HepG2 (cell line): Measurements from ENCODE around the gene RSPRY1. TPM values are rescaled to one million over a fixed set of nuclear protein-coding genes. Genes with fewer than 3 reads are reported as not detected.

Experiments used
- ATM ChIP-seq: fragments of 450-650 bp; IDR thresholded peaks from 2 replicates; pipeline ENCODE4 v1.7.1; 2017; ENCODE audit warnings: mild to moderate bottlenecking, borderline replicate concordance
- CREM ChIP-seq, 2 experiments: sonication (generic) in 1 of 2; formaldehyde crosslinking in 1 of 2; IDR thresholded peaks; 2 replicates each; pipeline versions ENCODE4 v1.4.0 to v1.6.1; 2016 to 2020; ENCODE audit warnings: antibody characterized with exemption in 1 of 2, mild to moderate bottlenecking in 1 of 2, missing genetic modification reagents in 1 of 2
- FOSL2 ChIP-seq: sonication (generic); formaldehyde crosslinking; IDR thresholded peaks from 2 replicates; pipeline ENCODE4 v1.4.0; 2020; ENCODE audit warnings: missing genetic modification reagents
- HMGXB3 ChIP-seq: sonication (generic); formaldehyde crosslinking; IDR thresholded peaks from 2 replicates; pipeline ENCODE4 v1.4.0; 2020; ENCODE audit warnings: missing genetic modification reagents, borderline replicate concordance
- KLF16 ChIP-seq, 2 experiments: sonication (generic) in 1 of 2; formaldehyde crosslinking in 1 of 2; IDR thresholded peaks; 2 replicates each; pipeline versions ENCODE4 v1.6.1 to v1.8.0; 2016 to 2023; ENCODE audit warnings: missing genetic modification reagents in 2 of 2, missing compliant biosample characterization in 1 of 2
- MAFG ChIP-seq: sonication (generic); formaldehyde crosslinking; IDR thresholded peaks from 2 replicates; pipeline ENCODE4 v1.5.1; 2020; ENCODE audit warnings: mild to moderate bottlenecking, missing genetic modification reagents
- MAZ ChIP-seq, 2 experiments: sonication (generic) in 1 of 2; formaldehyde crosslinking in 1 of 2; IDR thresholded peaks; 2 replicates each; pipeline versions ENCODE4 v1.5.0 to v1.6.1; 2012 to 2020; ENCODE audit warnings: low read depth in 2 of 2, mild to moderate bottlenecking in 2 of 2, borderline replicate concordance in 1 of 2, improper control_type of control experiment in 1 of 2, low read length in 1 of 2, missing genetic modification reagents in 1 of 2, moderate library complexity in 1 of 2
- NFE2L2 ChIP-seq: fragments of 150-350 bp; IDR thresholded peaks from 2 replicates; pipeline ENCODE4 v1.6.1; 2014; ENCODE audit warnings: low read length
- PAWR ChIP-seq: sonication (generic); formaldehyde crosslinking; IDR thresholded peaks from 2 replicates; pipeline ENCODE4 v1.4.0; 2020; ENCODE audit warnings: missing genetic modification reagents, mild to moderate bottlenecking, borderline replicate concordance
- SAP130 ChIP-seq: IDR thresholded peaks from 2 replicates; pipeline ENCODE4 v1.6.1; 2016; ENCODE audit warnings: low read depth
- SUZ12 ChIP-seq: fragments of 150-350 bp; IDR thresholded peaks from 2 replicates; pipeline ENCODE4 v1.6.1; 2014; ENCODE audit warnings: low read depth, low read length
- ZNF44 ChIP-seq: sonication (generic); formaldehyde crosslinking; IDR thresholded peaks from 2 replicates; pipeline ENCODE4 v1.5.1; 2020; ENCODE audit warnings: mild to moderate bottlenecking, missing genetic modification reagents
- ZNF510 ChIP-seq: sonication (generic); formaldehyde crosslinking; IDR thresholded peaks from 2 replicates; pipeline ENCODE4 v1.4.0; 2020; ENCODE audit warnings: low read depth, mild to moderate bottlenecking, missing genetic modification reagents
- ZNF570 ChIP-seq: sonication (generic); formaldehyde crosslinking; IDR thresholded peaks from 2 replicates; pipeline ENCODE4 v1.4.0; 2020; ENCODE audit warnings: mild to moderate bottlenecking, missing genetic modification reagents, borderline replicate concordance
- ZSCAN21 ChIP-seq: sonication (generic); formaldehyde crosslinking; IDR thresholded peaks from 2 replicates; pipeline ENCODE4 v1.8.0; 2022; ENCODE audit warnings: mild to moderate bottlenecking, missing genetic modification reagents, moderate library complexity, borderline replicate concordance
- ZSCAN29 ChIP-seq: sonication (generic); formaldehyde crosslinking; conservative IDR thresholded peaks from 2 replicates; pipeline ENCODE4 v1.4.0; 2020; ENCODE audit warnings: mild to moderate bottlenecking, missing genetic modification reagents
- polyA plus RNA-seq, 8 experiments: library from polyadenylated mRNA; depleted of rRNA in 3 of 8; stranded (reverse) in 7 of 8; unstranded in 1 of 8; fragments of >200 nt; fragmentation: Illumina TruSeq in 4 of 8; extraction: Trizol in 4 of 8; gene quantifications; 2 replicates each; pipeline versions ENCODE4 v1.2.1 to v1.2.3, GENCODE V29; 2011 to 2016; ENCODE audit warnings: low read depth in 4 of 8, missing spikeins in 1 of 8, mixed read lengths in 1 of 8; ENCODE audit not compliant: insufficient read depth in 1 of 8
- total RNA-seq, 5 experiments: library from RNA; depleted of rRNA; stranded (reverse); fragments of >200 nt; fragmentation: Illumina TruSeq; extraction: Trizol; gene quantifications; 2 replicates each; pipeline ENCODE4 v1.2.3, GENCODE V29; 2016; ENCODE audit warnings: low read depth in 1 of 5
- TF ChIP-seq, protein P1 (sequence below): sonication (generic); formaldehyde crosslinking; IDR thresholded peaks from 2 replicates; pipeline ENCODE4 v1.8.0; 2022; ENCODE audit warnings: low read depth, missing genetic modification reagents
- TF ChIP-seq, protein P2 (sequence below): sonication (generic); formaldehyde crosslinking; conservative IDR thresholded peaks from 2 replicates; pipeline ENCODE4 v1.5.0; 2020; ENCODE audit warnings: missing genetic modification reagents
- TF ChIP-seq, protein P3 (sequence below): sonication (generic); formaldehyde crosslinking; IDR thresholded peaks from 2 replicates; pipeline ENCODE4; 2020; ENCODE audit warnings: missing genetic modification reagents, mild to moderate bottlenecking, borderline replicate concordance

Gene RSPRY1
- total and polyA plus RNA-seq, 2 of the 13 experiments (the other 11 are each of a cell fraction or from before 2014, with no cell fraction given) = 53.4 to 61.0 TPM

DNA sequence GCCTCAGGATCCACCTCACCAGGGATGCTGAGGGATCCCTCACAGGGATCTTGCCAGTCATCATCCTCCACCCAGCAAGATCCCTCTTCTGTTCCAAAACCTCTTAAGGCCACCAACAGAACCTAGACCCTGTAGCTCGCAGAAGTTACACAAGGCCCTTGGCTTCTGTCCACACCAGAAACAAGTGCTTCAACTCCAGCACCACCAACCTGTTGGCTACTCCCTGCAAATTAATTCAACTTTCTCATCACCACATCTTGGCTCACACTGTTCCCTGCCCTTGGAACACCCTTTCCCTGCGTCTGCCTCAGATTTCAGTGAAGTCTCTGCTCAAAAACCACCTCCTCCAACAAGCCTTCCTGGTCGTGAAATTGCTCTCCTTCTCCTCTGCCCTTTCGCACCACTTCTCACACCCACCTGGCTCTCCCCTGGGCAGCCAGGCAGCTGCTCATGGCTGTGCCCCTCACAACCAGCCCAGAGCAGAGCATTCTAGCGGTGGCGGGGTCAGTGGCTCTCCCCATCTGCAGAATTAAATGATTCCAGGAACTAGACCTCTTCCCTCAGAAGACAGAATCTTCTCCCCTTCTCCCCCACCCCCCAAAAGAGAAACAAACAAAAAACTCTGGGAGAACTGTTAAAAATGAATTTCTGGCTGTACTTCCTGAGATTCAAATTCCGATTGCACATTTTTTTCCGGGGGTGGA, 96.5 kb downstream of the RSPRY1 start (continued):
- TF ChIP-seq HMGXB3 (CRISPR knock-in tag) = no peak
- TF ChIP-seq ZSCAN29 (CRISPR knock-in tag) = no peak; the same call in 1 of the 2 replicates
- TF ChIP-seq ZNF510 (CRISPR knock-in tag) = no peak
- no peak for TF ChIP-seq CREM (IDR thresholded peaks at IDR 0.05)
- TF ChIP-seq CREM (CRISPR knock-in tag; IDR thresholded peaks at IDR 0.05) = no peak
- no peak for TF ChIP-seq SUZ12
- TF ChIP-seq, protein P1, sequence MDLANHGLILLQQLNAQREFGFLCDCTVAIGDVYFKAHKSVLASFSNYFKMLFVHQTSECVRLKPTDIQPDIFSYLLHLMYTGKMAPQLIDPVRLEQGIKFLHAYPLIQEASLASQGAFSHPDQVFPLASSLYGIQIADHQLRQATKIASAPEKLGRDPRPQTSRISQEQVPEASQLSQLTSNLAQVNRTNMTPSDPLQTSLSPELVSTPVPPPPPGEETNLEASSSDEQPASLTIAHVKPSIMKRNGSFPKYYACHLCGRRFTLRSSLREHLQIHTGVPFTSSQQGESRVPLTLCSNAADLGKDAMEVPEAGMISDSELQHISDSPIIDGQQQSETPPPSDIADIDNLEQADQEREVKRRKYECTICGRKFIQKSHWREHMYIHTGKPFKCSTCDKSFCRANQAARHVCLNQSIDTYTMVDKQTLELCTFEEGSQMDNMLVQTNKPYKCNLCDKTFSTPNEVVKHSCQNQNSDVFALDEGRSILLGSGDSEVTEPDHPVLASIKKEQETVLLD (CRISPR knock-in tag) = no peak
- no peak; the same call in 1 of the 2 replicates for TF ChIP-seq SAP130 (CRISPR knock-in tag)
- TF ChIP-seq ZNF570 (CRISPR knock-in tag) = no peak
- no peak for TF ChIP-seq KLF16 (CRISPR knock-in tag; IDR thresholded peaks at IDR 0.05)
- TF ChIP-seq FOSL2 (CRISPR knock-in tag) = no peak
- TF ChIP-seq, protein P2, sequence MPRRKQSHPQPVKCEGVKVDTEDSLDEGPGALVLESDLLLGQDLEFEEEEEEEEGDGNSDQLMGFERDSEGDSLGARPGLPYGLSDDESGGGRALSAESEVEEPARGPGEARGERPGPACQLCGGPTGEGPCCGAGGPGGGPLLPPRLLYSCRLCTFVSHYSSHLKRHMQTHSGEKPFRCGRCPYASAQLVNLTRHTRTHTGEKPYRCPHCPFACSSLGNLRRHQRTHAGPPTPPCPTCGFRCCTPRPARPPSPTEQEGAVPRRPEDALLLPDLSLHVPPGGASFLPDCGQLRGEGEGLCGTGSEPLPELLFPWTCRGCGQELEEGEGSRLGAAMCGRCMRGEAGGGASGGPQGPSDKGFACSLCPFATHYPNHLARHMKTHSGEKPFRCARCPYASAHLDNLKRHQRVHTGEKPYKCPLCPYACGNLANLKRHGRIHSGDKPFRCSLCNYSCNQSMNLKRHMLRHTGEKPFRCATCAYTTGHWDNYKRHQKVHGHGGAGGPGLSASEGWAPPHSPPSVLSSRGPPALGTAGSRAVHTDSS (CRISPR knock-in tag) = no peak
- no peak for TF ChIP-seq MAFG
- no peak for TF ChIP-seq PAWR
- no peak for TF ChIP-seq MAZ (IDR thresholded peaks at IDR 0.05; ENCODE audit: borderline replicate concordance, low read depth, low read length)
- no peak for TF ChIP-seq MAZ (CRISPR knock-in tag; IDR thresholded peaks at IDR 0.05; ENCODE audit: low read depth)
- TF ChIP-seq, protein P3, sequence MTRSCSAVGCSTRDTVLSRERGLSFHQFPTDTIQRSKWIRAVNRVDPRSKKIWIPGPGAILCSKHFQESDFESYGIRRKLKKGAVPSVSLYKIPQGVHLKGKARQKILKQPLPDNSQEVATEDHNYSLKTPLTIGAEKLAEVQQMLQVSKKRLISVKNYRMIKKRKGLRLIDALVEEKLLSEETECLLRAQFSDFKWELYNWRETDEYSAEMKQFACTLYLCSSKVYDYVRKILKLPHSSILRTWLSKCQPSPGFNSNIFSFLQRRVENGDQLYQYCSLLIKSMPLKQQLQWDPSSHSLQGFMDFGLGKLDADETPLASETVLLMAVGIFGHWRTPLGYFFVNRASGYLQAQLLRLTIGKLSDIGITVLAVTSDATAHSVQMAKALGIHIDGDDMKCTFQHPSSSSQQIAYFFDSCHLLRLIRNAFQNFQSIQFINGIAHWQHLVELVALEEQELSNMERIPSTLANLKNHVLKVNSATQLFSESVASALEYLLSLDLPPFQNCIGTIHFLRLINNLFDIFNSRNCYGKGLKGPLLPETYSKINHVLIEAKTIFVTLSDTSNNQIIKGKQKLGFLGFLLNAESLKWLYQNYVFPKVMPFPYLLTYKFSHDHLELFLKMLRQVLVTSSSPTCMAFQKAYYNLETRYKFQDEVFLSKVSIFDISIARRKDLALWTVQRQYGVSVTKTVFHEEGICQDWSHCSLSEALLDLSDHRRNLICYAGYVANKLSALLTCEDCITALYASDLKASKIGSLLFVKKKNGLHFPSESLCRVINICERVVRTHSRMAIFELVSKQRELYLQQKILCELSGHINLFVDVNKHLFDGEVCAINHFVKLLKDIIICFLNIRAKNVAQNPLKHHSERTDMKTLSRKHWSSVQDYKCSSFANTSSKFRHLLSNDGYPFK = no peak
- no peak for TF ChIP-seq ATM
- no peak for TF ChIP-seq ZSCAN21 (CRISPR knock-in tag)
- no peak for TF ChIP-seq ZNF44 (CRISPR knock-in tag)
- no peak for TF ChIP-seq NFE2L2
